ENCODE measurements around the gene SYNDIG1L. TPM values are rescaled to one million over a fixed set of nuclear protein-coding genes. Genes with fewer than 3 reads are reported as not detected.

Gene SYNDIG1L
- total and polyA plus RNA-seq, 10 of the 15 experiments (the other 5 are each of a cell fraction or from before 2014, with no cell fraction given): 0.04 TPM; not detected in 9

GRCh38 chr14:74429221-74429691, 3.2 kb upstream of the SYNDIG1L start (continued):
- no peak for TF ChIP-seq ZNF687 (IDR thresholded peaks at IDR 0.05)
- TF ChIP-seq MEF2A (IDR thresholded peaks at IDR 0.05; ENCODE audit: insufficient read depth, low read depth, low read length): no peak

GRCh38 chr14:74427651-74428050, 1.6 kb upstream of the SYNDIG1L start:
- WGBS (ENCODE audit: insufficient coverage, insufficient replicate concordance, low lambda C conversion rate, missing lambda C conversion rate): 44% methylated on average over 1 of the region's 1 CpG
- Histone ChIP-seq H3K27me3 (replicated peaks in 1 of 2; ENCODE audit: control insufficient read depth in 2 of 2, insufficient read depth in 2 of 2, low read length in 1 of 2) (peaks cover 0 to 6% of the 10 kb centered on the region in 2 experiments; a peak in 2 of 4 replicates), H3K79me2 (ENCODE audit: control insufficient read depth, insufficient read depth, low read length) (no peaks in the 10 kb centered on the region), H3K4me2 (ENCODE audit: control insufficient read depth, insufficient read depth) (no peak overlapping the region), H3K9ac (ENCODE audit: control insufficient read depth, insufficient read depth, low read length) (no peak overlapping the region), H3K9me3 (replicated peaks; ENCODE audit: control insufficient read depth, insufficient read depth, low read length) (no peaks in the 10 kb centered on the region), H3K4me1 (ENCODE audit: control insufficient read depth, insufficient read depth, low read length) (no peaks in the 10 kb centered on the region), H3K36me3 (ENCODE audit: control insufficient read depth in 2 of 2, insufficient read depth in 2 of 2, low read length in 1 of 2) (no peaks in the 10 kb centered on the region), H4K20me1 (ENCODE audit: control insufficient read depth, insufficient read depth) (no peaks in the 10 kb centered on the region; the same call in 1 of the 2 replicates), H3K27ac (ENCODE audit: control insufficient read depth, insufficient read depth) (no peak overlapping the region), H3K4me3 (no peak overlapping the region), H2AFZ (ENCODE audit: control insufficient read depth, low read depth, low read length) (no peak overlapping the region)
- ATAC-seq (no peak), FAIRE-seq (no peak), DNase-seq (ENCODE audit: low read depth, low spot score) (no peak)
- CTCF ChIA-PET: no interaction called here
- intact Hi-C loops (cut with micrococcal nuclease; ENCODE audit: unreplicated experiment): no loop called here
- no TSS peak for BruUV-seq (replicated peaks)
- RAD21 ChIA-PET (ENCODE audit: unreplicated experiment): no interaction called here
- SMC1A ChIA-PET (ENCODE audit: uncharacterized antibody, unreplicated experiment): no interaction called here
- POLR2A ChIA-PET: no interaction called here
- TF ChIP-seq ZNF217 (IDR thresholded peaks at IDR 0.05): no peak
- no peak for TF ChIP-seq ZNF274 (IDR thresholded peaks at IDR 0.05; ENCODE audit: insufficient read depth, insufficient read length)
- TF ChIP-seq KDM1A (IDR thresholded peaks at IDR 0.05; ENCODE audit: borderline replicate concordance): no peak
- no peak for TF ChIP-seq CREB1 (IDR thresholded peaks at IDR 0.05; ENCODE audit: low read depth)
- no peak for TF ChIP-seq POLR2AphosphoS2 (IDR thresholded peaks at IDR 0.05; ENCODE audit: low read depth, low read length)
- in situ Hi-C loops (cut with MboI): no loop called here

Measured in GM12878 (cell line).